HepG2 (cell line): Measurements from ENCODE around the gene KRTAP3-3. TPM values are rescaled to one million over a fixed set of nuclear protein-coding genes. Genes with fewer than 3 reads are reported as not detected.

Experiments
- FOXM1 ChIP-seq: sonication (generic); formaldehyde crosslinking; IDR thresholded peaks from 2 replicates; pipeline ENCODE4 v1.5.0; 2020; ENCODE audit warnings: missing genetic modification reagents
- GPN1 ChIP-seq: sonication (generic); formaldehyde crosslinking; IDR thresholded peaks from 2 replicates; pipeline ENCODE4 v1.5.1; 2020; ENCODE audit warnings: missing genetic modification reagents, borderline replicate concordance
- HOXD1 ChIP-seq: sonication (generic); formaldehyde crosslinking; IDR thresholded peaks from 2 replicates; pipeline ENCODE4 v1.5.0; 2020; ENCODE audit warnings: missing genetic modification reagents
- KLF13 ChIP-seq: sonication (generic); formaldehyde crosslinking; IDR thresholded peaks from 2 replicates; pipeline ENCODE4 v1.4.0; 2020; ENCODE audit warnings: mild to moderate bottlenecking, missing genetic modification reagents
- MAZ ChIP-seq, 2 experiments: sonication (generic) in 1 of 2; formaldehyde crosslinking in 1 of 2; IDR thresholded peaks; 2 replicates each; pipeline versions ENCODE4 v1.5.0 to v1.6.1; 2012 to 2020; ENCODE audit warnings: low read depth in 2 of 2, mild to moderate bottlenecking in 2 of 2, borderline replicate concordance in 1 of 2, improper control_type of control experiment in 1 of 2, low read length in 1 of 2, missing genetic modification reagents in 1 of 2, moderate library complexity in 1 of 2
- NCOA5 ChIP-seq: sonication (generic); formaldehyde crosslinking; IDR thresholded peaks from 2 replicates; pipeline ENCODE4 v1.4.0; 2020; ENCODE audit warnings: missing genetic modification reagents
- NFE2L1 ChIP-seq: sonication (generic); formaldehyde crosslinking; IDR thresholded peaks from 2 replicates; pipeline ENCODE4 v1.4.0; 2020; ENCODE audit warnings: missing genetic modification reagents, mild to moderate bottlenecking, borderline replicate concordance
- RCOR2 ChIP-seq: IDR thresholded peaks from 2 replicates; pipeline ENCODE4 v1.6.1; 2016; ENCODE audit warnings: missing biosample characterization, missing genetic modification reagents
- RFXANK ChIP-seq: IDR thresholded peaks from 2 replicates; pipeline ENCODE4 v1.6.1; 2016
- SMYD3 ChIP-seq: sonication (generic); formaldehyde crosslinking; IDR thresholded peaks from 2 replicates; pipeline ENCODE4 v1.8.1; 2023; ENCODE audit warnings: mild to moderate bottlenecking, missing genetic modification reagents
- TOE1 ChIP-seq: sonication (generic); formaldehyde crosslinking; IDR thresholded peaks from 2 replicates; pipeline ENCODE4 v1.4.0; 2020; ENCODE audit warnings: mild to moderate bottlenecking, missing genetic modification reagents
- ZNF44 ChIP-seq: sonication (generic); formaldehyde crosslinking; IDR thresholded peaks from 2 replicates; pipeline ENCODE4 v1.5.1; 2020; ENCODE audit warnings: mild to moderate bottlenecking, missing genetic modification reagents
- ZNF530 ChIP-seq: sonication (generic); formaldehyde crosslinking; IDR thresholded peaks from 2 replicates; pipeline ENCODE4 v1.5.0; 2020; ENCODE audit warnings: low read depth, mild to moderate bottlenecking, missing genetic modification reagents
- ZNF572 ChIP-seq: sonication (generic); formaldehyde crosslinking; IDR thresholded peaks from 2 replicates; pipeline ENCODE4 v1.5.1; 2020; ENCODE audit warnings: mild to moderate bottlenecking, missing genetic modification reagents
- ZNF709 ChIP-seq: sonication (generic); formaldehyde crosslinking; IDR thresholded peaks from 2 replicates; pipeline ENCODE4 v1.5.0; 2020; ENCODE audit warnings: mild to moderate bottlenecking, missing genetic modification reagents
- polyA plus RNA-seq, 8 experiments: library from polyadenylated mRNA; depleted of rRNA in 3 of 8; stranded (reverse) in 7 of 8; unstranded in 1 of 8; fragments of >200 nt; fragmentation: Illumina TruSeq in 4 of 8; extraction: Trizol in 4 of 8; gene quantifications; 2 replicates each; pipeline versions ENCODE4 v1.2.1 to v1.2.3, GENCODE V29; 2011 to 2016; ENCODE audit warnings: low read depth in 4 of 8, missing spikeins in 1 of 8, mixed read lengths in 1 of 8; ENCODE audit not compliant: insufficient read depth in 1 of 8
- total RNA-seq, 5 experiments: library from RNA; depleted of rRNA; stranded (reverse); fragments of >200 nt; fragmentation: Illumina TruSeq; extraction: Trizol; gene quantifications; 2 replicates each; pipeline ENCODE4 v1.2.3, GENCODE V29; 2016; ENCODE audit warnings: low read depth in 1 of 5
- TF ChIP-seq, protein P1 (sequence below): sonication (generic); formaldehyde crosslinking; IDR thresholded peaks from 2 replicates; pipeline ENCODE4 v1.4.0; 2020; ENCODE audit warnings: missing genetic modification reagents
- TF ChIP-seq, protein P2 (sequence below): fragments of 450-650 bp; IDR thresholded peaks from 2 replicates; pipeline ENCODE4 v1.6.1; 2017
- TF ChIP-seq, protein P3 (sequence below): sonication (generic); formaldehyde crosslinking; IDR thresholded peaks from 2 replicates; pipeline ENCODE4 v1.5.1; 2020; ENCODE audit warnings: missing genetic modification reagents, mild to moderate bottlenecking, borderline replicate concordance
- TF ChIP-seq, protein P4 (sequence below): sonication (generic); formaldehyde crosslinking; IDR thresholded peaks from 2 replicates; pipeline ENCODE4 v1.5.0; 2020; ENCODE audit warnings: missing genetic modification reagents, mild to moderate bottlenecking, borderline replicate concordance
- TF ChIP-seq, protein P5 (sequence below): sonication (generic); formaldehyde crosslinking; IDR thresholded peaks from 2 replicates; pipeline ENCODE4 v1.4.0; 2020; ENCODE audit warnings: missing genetic modification reagents, borderline replicate concordance

Gene KRTAP3-3
- total and polyA plus RNA-seq, 2 of the 13 experiments (the other 11 are each of a cell fraction or from before 2014, with no cell fraction given) = not detected

DNA sequence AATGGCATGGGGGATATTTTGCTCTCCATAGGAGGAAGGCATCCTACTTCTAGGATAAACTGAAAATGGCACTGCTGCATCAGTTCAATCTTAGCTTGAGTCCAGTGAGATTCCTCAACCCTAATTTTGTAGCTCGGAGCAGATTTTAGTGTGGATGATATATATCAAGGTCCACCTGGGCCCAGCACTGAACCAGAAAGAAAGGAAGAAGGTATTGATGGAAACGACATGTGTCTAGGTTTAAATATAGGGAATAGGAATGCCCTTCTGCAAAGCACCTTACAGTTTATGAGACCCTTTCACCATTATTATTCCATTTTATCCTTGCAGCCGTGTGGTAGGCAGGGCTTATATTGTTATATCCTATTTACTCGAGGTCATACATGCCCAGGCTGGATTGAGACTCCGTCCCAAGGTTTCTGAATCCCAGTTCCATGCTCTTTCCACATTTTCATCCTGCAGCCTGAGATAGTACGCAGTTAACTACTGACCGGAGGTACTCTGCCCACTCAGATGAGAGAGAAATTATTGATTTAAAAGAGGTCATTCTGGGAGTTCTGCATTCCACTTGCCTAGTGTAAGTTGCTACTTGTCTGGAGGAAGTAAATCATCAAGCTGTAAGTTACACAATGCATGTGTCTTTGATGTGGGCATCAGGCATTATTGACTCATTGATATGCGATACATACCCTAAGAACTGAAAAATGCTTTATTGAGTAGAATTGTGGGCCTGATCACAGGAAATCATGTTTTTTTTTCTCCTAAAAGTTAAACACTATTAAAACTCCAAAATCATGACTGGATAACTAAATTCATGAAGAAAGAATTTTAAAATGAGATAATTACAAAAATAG, 37.3 kb downstream of the KRTAP3-3 start (continued):
- TF ChIP-seq, protein P1, sequence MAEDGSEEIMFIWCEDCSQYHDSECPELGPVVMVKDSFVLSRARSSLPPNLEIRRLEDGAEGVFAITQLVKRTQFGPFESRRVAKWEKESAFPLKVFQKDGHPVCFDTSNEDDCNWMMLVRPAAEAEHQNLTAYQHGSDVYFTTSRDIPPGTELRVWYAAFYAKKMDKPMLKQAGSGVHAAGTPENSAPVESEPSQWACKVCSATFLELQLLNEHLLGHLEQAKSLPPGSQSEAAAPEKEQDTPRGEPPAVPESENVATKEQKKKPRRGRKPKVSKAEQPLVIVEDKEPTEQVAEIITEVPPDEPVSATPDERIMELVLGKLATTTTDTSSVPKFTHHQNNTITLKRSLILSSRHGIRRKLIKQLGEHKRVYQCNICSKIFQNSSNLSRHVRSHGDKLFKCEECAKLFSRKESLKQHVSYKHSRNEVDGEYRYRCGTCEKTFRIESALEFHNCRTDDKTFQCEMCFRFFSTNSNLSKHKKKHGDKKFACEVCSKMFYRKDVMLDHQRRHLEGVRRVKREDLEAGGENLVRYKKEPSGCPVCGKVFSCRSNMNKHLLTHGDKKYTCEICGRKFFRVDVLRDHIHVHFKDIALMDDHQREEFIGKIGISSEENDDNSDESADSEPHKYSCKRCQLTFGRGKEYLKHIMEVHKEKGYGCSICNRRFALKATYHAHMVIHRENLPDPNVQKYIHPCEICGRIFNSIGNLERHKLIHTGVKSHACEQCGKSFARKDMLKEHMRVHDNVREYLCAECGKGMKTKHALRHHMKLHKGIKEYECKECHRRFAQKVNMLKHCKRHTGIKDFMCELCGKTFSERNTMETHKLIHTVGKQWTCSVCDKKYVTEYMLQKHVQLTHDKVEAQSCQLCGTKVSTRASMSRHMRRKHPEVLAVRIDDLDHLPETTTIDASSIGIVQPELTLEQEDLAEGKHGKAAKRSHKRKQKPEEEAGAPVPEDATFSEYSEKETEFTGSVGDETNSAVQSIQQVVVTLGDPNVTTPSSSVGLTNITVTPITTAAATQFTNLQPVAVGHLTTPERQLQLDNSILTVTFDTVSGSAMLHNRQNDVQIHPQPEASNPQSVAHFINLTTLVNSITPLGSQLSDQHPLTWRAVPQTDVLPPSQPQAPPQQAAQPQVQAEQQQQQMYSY (CRISPR knock-in tag) = peak; percentile 99
- TF ChIP-seq ZNF709 (CRISPR knock-in tag) = no peak; the same call in 1 of the 2 replicates
- TF ChIP-seq, protein P2, sequence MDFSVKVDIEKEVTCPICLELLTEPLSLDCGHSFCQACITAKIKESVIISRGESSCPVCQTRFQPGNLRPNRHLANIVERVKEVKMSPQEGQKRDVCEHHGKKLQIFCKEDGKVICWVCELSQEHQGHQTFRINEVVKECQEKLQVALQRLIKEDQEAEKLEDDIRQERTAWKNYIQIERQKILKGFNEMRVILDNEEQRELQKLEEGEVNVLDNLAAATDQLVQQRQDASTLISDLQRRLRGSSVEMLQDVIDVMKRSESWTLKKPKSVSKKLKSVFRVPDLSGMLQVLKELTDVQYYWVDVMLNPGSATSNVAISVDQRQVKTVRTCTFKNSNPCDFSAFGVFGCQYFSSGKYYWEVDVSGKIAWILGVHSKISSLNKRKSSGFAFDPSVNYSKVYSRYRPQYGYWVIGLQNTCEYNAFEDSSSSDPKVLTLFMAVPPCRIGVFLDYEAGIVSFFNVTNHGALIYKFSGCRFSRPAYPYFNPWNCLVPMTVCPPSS = no peak
- TF ChIP-seq RCOR2 = peak; percentile 99
- TF ChIP-seq ZNF530 = no peak
- TF ChIP-seq MAZ (IDR thresholded peaks at IDR 0.05; ENCODE audit: borderline replicate concordance, low read depth, low read length) = 0 out of 2 replicates have a peak, but pooled peaks have one; percentile 21
- no peak for TF ChIP-seq MAZ (CRISPR knock-in tag; IDR thresholded peaks at IDR 0.05; ENCODE audit: low read depth)
- no peak for TF ChIP-seq KLF13 (CRISPR knock-in tag)
- TF ChIP-seq, protein P3, sequence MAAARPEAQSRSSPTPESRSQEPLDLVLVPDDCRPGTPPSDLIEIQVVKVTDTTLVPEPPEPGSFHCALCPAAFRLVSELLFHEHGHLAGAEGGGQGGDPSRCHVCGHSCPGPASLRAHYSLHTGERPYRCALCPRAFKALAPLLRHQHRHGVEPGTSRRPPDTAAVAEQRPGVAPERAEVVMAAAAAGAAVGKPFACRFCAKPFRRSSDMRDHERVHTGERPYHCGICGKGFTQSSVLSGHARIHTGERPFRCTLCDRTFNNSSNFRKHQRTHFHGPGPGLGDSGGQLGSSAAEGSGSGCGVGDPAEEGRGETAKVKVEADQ (CRISPR knock-in tag) = no peak
- TF ChIP-seq SMYD3 (CRISPR knock-in tag) = peak; percentile 90; the same call in 1 of the 2 replicates
- TF ChIP-seq GPN1 (CRISPR knock-in tag) = no peak
- no peak for TF ChIP-seq FOXM1
- TF ChIP-seq, protein P4, sequence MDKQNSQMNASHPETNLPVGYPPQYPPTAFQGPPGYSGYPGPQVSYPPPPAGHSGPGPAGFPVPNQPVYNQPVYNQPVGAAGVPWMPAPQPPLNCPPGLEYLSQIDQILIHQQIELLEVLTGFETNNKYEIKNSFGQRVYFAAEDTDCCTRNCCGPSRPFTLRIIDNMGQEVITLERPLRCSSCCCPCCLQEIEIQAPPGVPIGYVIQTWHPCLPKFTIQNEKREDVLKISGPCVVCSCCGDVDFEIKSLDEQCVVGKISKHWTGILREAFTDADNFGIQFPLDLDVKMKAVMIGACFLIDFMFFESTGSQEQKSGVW = no peak
- TF ChIP-seq HOXD1 (CRISPR knock-in tag) = peak; percentile 99
- TF ChIP-seq TOE1 (CRISPR knock-in tag) = peak; percentile 67; the same call in 1 of the 2 replicates
- TF ChIP-seq ZNF572 (CRISPR knock-in tag) = no peak
- TF ChIP-seq RFXANK (CRISPR knock-in tag) = peak; percentile 84; the same call in 1 of the 2 replicates
- TF ChIP-seq, protein P5, sequence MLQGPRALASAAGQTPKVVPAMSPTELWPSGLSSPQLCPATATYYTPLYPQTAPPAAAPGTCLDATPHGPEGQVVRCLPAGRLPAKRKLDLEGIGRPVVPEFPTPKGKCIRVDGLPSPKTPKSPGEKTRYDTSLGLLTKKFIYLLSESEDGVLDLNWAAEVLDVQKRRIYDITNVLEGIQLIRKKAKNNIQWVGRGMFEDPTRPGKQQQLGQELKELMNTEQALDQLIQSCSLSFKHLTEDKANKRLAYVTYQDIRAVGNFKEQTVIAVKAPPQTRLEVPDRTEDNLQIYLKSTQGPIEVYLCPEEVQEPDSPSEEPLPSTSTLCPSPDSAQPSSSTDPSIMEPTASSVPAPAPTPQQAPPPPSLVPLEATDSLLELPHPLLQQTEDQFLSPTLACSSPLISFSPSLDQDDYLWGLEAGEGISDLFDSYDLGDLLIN (CRISPR knock-in tag) = peak; percentile 44; the same call in 1 of the 2 replicates
- TF ChIP-seq NCOA5 = no peak
- TF ChIP-seq ZNF44 (CRISPR knock-in tag) = no peak
- no peak for TF ChIP-seq NFE2L1 (CRISPR knock-in tag)
